B cell (primary cell): ENCODE data around the gene CD81. TPM values are rescaled to one million over a fixed set of nuclear protein-coding genes. Genes with fewer than 3 reads are reported as not detected.

Source experiments
- ATAC-seq: fragments of 200-7000 bp; cut with Tn5 transposase; one replicate; pipeline ENCODE4 v1.10.0; 2021; ENCODE audit warnings: low read depth, mild to moderate bottlenecking, moderate number of reproducible peaks, moderate library complexity
- CTCF ChIA-PET: fragments of 350-600 bp; sonication (Branson Sonifier 250); formaldehyde crosslinking; loops from one replicate; lab custom pipeline; 2021; ENCODE audit warnings: antibody characterized with exemption, inconsistent platforms; lab: Charles Lee
- POLR2A ChIA-PET: fragments of 350-600 bp; sonication (Branson Sonifier 250); formaldehyde crosslinking; loops from one replicate; lab custom pipeline; 2021; ENCODE audit warnings: antibody characterized with exemption; lab: Charles Lee
- DNase-seq: peaks from one replicate; pipeline ENCODE4 v3.0.0; 2013
- H2AFZ ChIP-seq: 2 replicates; pipeline ENCODE4 v1.6.1; 2012; ENCODE audit warnings: mild to moderate bottlenecking, low read depth, low read length; ENCODE audit not compliant: insufficient read depth, poor library complexity, severe bottlenecking
- H3K27ac ChIP-seq, 2 donors: 1 replicate in 1 of 2; 2 replicates in 1 of 2; pipeline ENCODE4 v1.5.1; 2012 to 2013; ENCODE audit warnings: low read length in 2 of 2, mild to moderate bottlenecking in 2 of 2, moderate library complexity in 1 of 2
- H3K27me3 ChIP-seq, 4 experiments: fragments of 200-600 bp in 1 of 4; sonication (generic) in 1 of 4; replicated peaks in 1 of 4; 1 replicate in 2 of 4; 2 replicates in 2 of 4; pipeline versions ENCODE4 v1.6.1 to v1.7.0; 2013 to 2016; ENCODE audit warnings: low read length in 3 of 4, mild to moderate bottlenecking in 2 of 4, mixed read lengths in 1 of 4, moderate library complexity in 1 of 4; ENCODE audit not compliant: insufficient read depth in 4 of 4, control insufficient read depth in 3 of 4; ENCODE audit errors: control extremely low read depth in 1 of 4
- H3K36me3 ChIP-seq, 2 experiments: replicated peaks in 1 of 2; 1 replicate in 1 of 2; 2 replicates in 1 of 2; pipeline versions ENCODE4 v1.6.1 to v1.7.1; 2013; ENCODE audit warnings: low read length in 1 of 2; ENCODE audit not compliant: insufficient read depth in 2 of 2, control insufficient read depth in 1 of 2; ENCODE audit errors: control extremely low read depth in 1 of 2, extremely low read depth in 1 of 2
- H3K4me1 ChIP-seq, 2 donors: fragments of 200-600 bp in 1 of 2; sonication (generic) in 1 of 2; 1 replicate in 1 of 2; 2 replicates in 1 of 2; pipeline versions ENCODE4 v1.5.1 to v1.6.1; 2013 to 2017; ENCODE audit warnings: low read length in 2 of 2; ENCODE audit not compliant: control insufficient read depth in 2 of 2, insufficient read depth in 2 of 2
- H3K4me2 ChIP-seq: replicated peaks from 2 replicates; pipeline ENCODE3; 2012; ENCODE audit warnings: mild to moderate bottlenecking, low read depth, low read length; ENCODE audit not compliant: poor library complexity, severe bottlenecking
- H3K4me3 ChIP-seq, 5 experiments: fragments of 200-600 bp in 1 of 5; sonication (generic) in 1 of 5; 1 replicate in 3 of 5; 2 replicates in 2 of 5; pipeline versions ENCODE4 v1.5.1 to v1.7.0; 2011 to 2016; ENCODE audit warnings: low read length in 4 of 5, mild to moderate bottlenecking in 4 of 5, low read depth in 2 of 5, control low read depth in 1 of 5, moderate library complexity in 1 of 5; ENCODE audit not compliant: insufficient read depth in 1 of 5; ENCODE audit errors: control extremely low read depth in 1 of 5, extremely low read depth in 1 of 5
- H3K79me2 ChIP-seq: fragments of 200-600 bp; sonication (generic); one replicate; pipeline ENCODE4 v1.6.0; 2016; ENCODE audit warnings: low read length; ENCODE audit not compliant: control insufficient read depth, insufficient read depth
- H3K9ac ChIP-seq: fragments of 200-600 bp; sonication (generic); 2 replicates; pipeline ENCODE4 v1.6.1; 2017; ENCODE audit warnings: mild to moderate bottlenecking, low read length, moderate library complexity
- H3K9me3 ChIP-seq, 3 donors: one replicate each; pipeline versions ENCODE4 v1.6.1 to v1.7.1; 2013; ENCODE audit warnings: low read length in 2 of 3; ENCODE audit not compliant: control insufficient read depth in 2 of 3, insufficient read depth in 1 of 3; ENCODE audit errors: control extremely low read depth in 1 of 3
- H4K20me1 ChIP-seq: 2 replicates; pipeline ENCODE4 v1.6.0; 2012; ENCODE audit warnings: mild to moderate bottlenecking, low read length; ENCODE audit not compliant: insufficient read depth, control insufficient read depth, poor library complexity, severe bottlenecking
- H3K27ac Mint-ChIP-seq: one replicate; pipeline ENCODE4 v1.8.0; 2021; ENCODE audit warnings: mixed read lengths
- H3K27me3 Mint-ChIP-seq: one replicate; pipeline ENCODE4 v1.8.0; 2021; ENCODE audit warnings: mixed read lengths
- H3K4me1 Mint-ChIP-seq: one replicate; pipeline ENCODE4 v1.8.0; 2021; ENCODE audit warnings: mixed read lengths
- H3K4me3 Mint-ChIP-seq: one replicate; pipeline ENCODE4 v1.8.0; 2021; ENCODE audit warnings: mixed read lengths
- H3K9me3 Mint-ChIP-seq: one replicate; pipeline ENCODE4 v1.8.0; 2022; ENCODE audit warnings: mixed read lengths; ENCODE audit not compliant: insufficient read depth
- EZH2 ChIP-seq: IDR thresholded peaks from 2 replicates; pipeline ENCODE4 v1.6.1; 2012; ENCODE audit warnings: borderline replicate concordance, low read depth, mild to moderate bottlenecking, moderate library complexity, low read length; ENCODE audit not compliant: insufficient read depth, poor library complexity, severe bottlenecking
- WGBS: methylation state at CpG from one replicate; pipeline ENCODE4 v1.1.5; 2013; ENCODE audit warnings: missing lambda C conversion rate; ENCODE audit not compliant: insufficient coverage; 5-methylcytosine and 5-hydroxymethylcytosine counted together
- intact Hi-C: fragments of 100-400 bp; cut with micrococcal nuclease; formaldehyde crosslinking; loops from one replicate; pipeline ENCODE4 v1.10.0; 2022
- polyA plus RNA-seq: library from polyadenylated mRNA; depleted of rRNA; stranded (reverse); fragments of >200 nt; gene quantifications from 2 replicates; pipeline ENCODE4 v1.2.3, GENCODE V29; 2012
- total RNA-seq, 2 donors: library from RNA; stranded (reverse); fragments of 120-200 nt in 1 of 2; gene quantifications; 1 replicate in 1 of 2; 2 replicates in 1 of 2; pipeline versions ENCODE4 v1.2.3 to v1.2.4, GENCODE V29; 2013 to 2022
- TF ChIP-seq, protein P1 (sequence below): fragments of 200-600 bp; IDR thresholded peaks from one replicate; pipeline ENCODE4 v1.8.0; 2022; ENCODE audit warnings: antibody characterized with exemption, mild to moderate bottlenecking

CD81 gene
- total and polyA plus RNA-seq, 2 donors (not counting 1 experiment from before 2014, with no cell fraction given), result 253 to 361 TPM

DNA sequence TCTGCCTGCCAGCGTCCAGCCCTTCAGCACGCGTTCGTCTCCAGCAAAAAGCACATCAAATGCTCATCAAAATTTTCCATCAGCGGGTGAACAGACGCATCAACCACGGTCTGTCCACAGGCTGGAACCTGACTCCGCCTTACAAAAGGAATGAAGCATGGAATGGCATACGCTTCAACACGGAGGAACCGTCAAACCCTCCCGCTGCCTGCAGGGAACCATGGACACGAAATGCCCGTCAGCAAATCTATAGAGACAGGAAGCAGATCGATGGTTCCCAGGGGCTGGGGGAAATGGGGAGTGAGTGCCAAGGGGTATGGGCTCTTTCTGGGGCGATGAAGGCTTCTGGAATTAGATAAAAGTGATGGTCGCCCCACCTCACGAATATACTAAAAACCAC lies 39.7 kb downstream of the CD81 start:
- no peak overlapping the region for H3K9ac ChIP-seq
- no peaks in the 10 kb centered on the region for H3K36me3 ChIP-seq
- TF ChIP-seq, protein P1, sequence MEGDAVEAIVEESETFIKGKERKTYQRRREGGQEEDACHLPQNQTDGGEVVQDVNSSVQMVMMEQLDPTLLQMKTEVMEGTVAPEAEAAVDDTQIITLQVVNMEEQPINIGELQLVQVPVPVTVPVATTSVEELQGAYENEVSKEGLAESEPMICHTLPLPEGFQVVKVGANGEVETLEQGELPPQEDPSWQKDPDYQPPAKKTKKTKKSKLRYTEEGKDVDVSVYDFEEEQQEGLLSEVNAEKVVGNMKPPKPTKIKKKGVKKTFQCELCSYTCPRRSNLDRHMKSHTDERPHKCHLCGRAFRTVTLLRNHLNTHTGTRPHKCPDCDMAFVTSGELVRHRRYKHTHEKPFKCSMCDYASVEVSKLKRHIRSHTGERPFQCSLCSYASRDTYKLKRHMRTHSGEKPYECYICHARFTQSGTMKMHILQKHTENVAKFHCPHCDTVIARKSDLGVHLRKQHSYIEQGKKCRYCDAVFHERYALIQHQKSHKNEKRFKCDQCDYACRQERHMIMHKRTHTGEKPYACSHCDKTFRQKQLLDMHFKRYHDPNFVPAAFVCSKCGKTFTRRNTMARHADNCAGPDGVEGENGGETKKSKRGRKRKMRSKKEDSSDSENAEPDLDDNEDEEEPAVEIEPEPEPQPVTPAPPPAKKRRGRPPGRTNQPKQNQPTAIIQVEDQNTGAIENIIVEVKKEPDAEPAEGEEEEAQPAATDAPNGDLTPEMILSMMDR, result no peak
- TF ChIP-seq EZH2, result no peak
- no peak overlapping the region for H3K4me3 Mint-ChIP-seq
- DNase-seq (no peak), ATAC-seq (no peak)
- intact Hi-C loops, result no loop called here
- no peak overlapping the region for H3K4me3 ChIP-seq
- no peaks in the 10 kb centered on the region for H3K27me3 Mint-ChIP-seq
- peaks cover 5 to 15% of the 10 kb centered on the region in 2 donors for H3K4me1 ChIP-seq
- no peak overlapping the region for H3K4me2 ChIP-seq
- ChIA-PET POLR2A (interaction anchor here (0.6 kb wide), 1 partner anchor 33 kb away, joined by 6 read pairs; no protein-coding TSS in a partner anchor), CTCF (interaction anchor here (1.0 to 11.1 kb wide), 3 partner anchors 112 to 472 kb away, joined by 3 to 583 read pairs (median 95); partner anchors contain the start of genes C11orf21 and TSPAN32)
- H3K27me3 ChIP-seq, result peaks cover 0 to 3% (median 0%) of the 10 kb centered on the region in 4 experiments
- H3K9me3 Mint-ChIP-seq, result no peaks in the 10 kb centered on the region
- no peak overlapping the region for H3K27ac Mint-ChIP-seq
- H3K27ac ChIP-seq, result no peak overlapping the region
- WGBS, result 88% methylated on average over 15 of the region's 18 CpGs
- H3K79me2 ChIP-seq, result no peaks in the 10 kb centered on the region
- H4K20me1 ChIP-seq, result no peaks in the 10 kb centered on the region
- H3K4me1 Mint-ChIP-seq, result peaks cover 3% of the 10 kb centered on the region
- H2AFZ ChIP-seq, result no peak overlapping the region
- H3K9me3 ChIP-seq, result peaks cover 0 to 2% (median 0%) of the 10 kb centered on the region in 3 donors

DNA sequence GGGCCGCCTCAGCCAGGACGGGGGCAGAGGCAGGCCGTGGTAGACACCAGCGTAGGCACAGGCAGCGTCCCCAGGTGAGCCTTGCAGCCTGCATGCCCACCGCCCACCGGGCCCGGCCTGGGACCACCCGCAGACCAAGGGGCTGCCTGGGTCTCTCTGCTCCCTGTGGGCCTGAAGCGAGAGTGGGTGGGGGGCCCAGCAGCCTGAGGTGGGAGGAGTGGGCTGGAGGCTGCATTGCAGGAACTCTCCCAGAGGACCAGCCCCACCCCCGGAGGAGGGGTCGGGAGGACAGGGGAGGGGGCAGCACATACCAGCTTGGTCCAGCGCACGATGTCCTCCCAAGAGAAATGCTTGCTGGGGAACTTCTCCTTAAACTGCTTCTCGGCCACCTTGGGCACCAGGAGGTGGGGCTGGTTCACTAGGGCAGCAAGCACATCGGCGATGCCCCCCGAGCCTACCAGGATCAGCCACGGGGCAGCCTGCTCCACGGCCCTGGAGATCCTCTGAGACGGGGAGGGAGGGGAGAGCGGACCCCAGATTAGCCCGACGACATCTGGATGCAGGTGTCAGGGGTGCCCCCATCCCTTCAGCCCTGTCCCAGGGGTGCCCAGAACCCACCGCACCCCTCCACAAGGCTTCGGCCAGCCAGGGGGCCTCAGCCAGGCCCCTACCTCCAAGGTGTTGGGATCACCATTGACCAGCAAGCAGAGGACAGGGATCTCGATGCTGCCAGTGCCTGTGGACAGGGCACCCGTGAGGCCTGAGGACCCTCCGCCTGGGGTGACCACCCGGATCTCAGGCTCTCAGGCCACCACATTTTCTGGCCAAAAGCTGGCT lies 41.0 kb downstream of the CD81 start:
- Mint-ChIP-seq H3K4me1 (peaks cover 3% of the 10 kb centered on the region), H3K27ac (no peak overlapping the region), H3K9me3 (no peaks in the 10 kb centered on the region), H3K4me3 (no peak overlapping the region), H3K27me3 (no peaks in the 10 kb centered on the region)
- Histone ChIP-seq H3K27ac (no peak overlapping the region), H3K27me3 (peaks cover 0 to 3% (median 0%) of the 10 kb centered on the region in 4 experiments), H3K9ac (no peak overlapping the region), H3K36me3 (no peaks in the 10 kb centered on the region), H2AFZ (no peak overlapping the region), H3K79me2 (no peaks in the 10 kb centered on the region), H3K4me3 (no peak overlapping the region), H3K4me2 (no peak overlapping the region), H4K20me1 (no peaks in the 10 kb centered on the region), H3K9me3 (peaks cover 0 to 2% (median 0%) of the 10 kb centered on the region in 3 donors), H3K4me1 (peaks cover 5 to 15% of the 10 kb centered on the region in 2 donors)
- ChIA-PET POLR2A (no interaction called here), CTCF (interaction anchor here (0.9 to 11.1 kb wide), 7 partner anchors 18 to 471 kb away, joined by 3 to 583 read pairs (median 38); partner anchors contain the start of genes C11orf21, CD81, TSPAN32 and TSSC4)
- DNase-seq, result no peak
- no peak for ATAC-seq
- 90% methylated on average over 23 of the region's 30 CpGs for WGBS
- intact Hi-C loops, result no loop called here
- TF ChIP-seq, protein P1, result no peak
- no peak for TF ChIP-seq EZH2
